ENCODE data around the gene C5orf47.

DNA sequence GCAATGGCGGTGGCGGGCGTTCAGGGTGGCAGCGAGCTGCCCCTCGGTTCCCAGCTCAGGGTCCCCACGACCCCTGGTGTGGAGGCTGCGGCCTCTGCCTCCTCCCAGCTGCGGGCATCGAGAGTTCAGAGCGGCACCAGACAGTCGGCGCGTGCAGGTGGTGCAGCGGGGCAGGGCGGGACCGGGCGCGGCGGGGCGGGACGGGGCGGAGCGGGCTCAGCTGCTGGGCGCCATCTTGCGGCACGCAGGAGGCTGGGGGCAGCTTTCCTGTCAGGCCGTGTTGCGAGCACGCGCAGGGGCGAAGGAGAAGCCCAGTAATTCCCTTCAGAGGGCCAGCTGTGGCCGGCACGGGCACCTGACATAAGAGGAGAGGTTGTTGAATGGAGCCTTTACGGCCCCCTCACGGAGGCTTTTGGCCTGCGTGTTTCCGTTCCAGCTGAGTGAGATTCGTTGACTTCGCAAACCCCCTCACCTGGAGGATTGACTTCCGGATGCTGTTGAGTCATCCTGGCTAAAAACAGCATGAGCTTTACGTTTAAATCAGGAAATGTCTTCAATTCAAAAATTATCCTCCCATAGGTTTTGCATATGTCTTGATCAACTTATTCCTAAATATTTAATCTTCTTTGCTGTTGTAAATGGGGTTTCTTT lies 587 bp downstream of the C5orf47 start:
- TF ChIP-seq, protein P1, sequence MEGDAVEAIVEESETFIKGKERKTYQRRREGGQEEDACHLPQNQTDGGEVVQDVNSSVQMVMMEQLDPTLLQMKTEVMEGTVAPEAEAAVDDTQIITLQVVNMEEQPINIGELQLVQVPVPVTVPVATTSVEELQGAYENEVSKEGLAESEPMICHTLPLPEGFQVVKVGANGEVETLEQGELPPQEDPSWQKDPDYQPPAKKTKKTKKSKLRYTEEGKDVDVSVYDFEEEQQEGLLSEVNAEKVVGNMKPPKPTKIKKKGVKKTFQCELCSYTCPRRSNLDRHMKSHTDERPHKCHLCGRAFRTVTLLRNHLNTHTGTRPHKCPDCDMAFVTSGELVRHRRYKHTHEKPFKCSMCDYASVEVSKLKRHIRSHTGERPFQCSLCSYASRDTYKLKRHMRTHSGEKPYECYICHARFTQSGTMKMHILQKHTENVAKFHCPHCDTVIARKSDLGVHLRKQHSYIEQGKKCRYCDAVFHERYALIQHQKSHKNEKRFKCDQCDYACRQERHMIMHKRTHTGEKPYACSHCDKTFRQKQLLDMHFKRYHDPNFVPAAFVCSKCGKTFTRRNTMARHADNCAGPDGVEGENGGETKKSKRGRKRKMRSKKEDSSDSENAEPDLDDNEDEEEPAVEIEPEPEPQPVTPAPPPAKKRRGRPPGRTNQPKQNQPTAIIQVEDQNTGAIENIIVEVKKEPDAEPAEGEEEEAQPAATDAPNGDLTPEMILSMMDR (IDR thresholded peaks at IDR 0.05) = no peak
- TF ChIP-seq POLR2AphosphoS5 (IDR thresholded peaks at IDR 0.05) = no peak
- TF ChIP-seq POLR2A (IDR thresholded peaks at IDR 0.05) = no peak

All from prostate gland (tissue), 2 donors.